HG03354 (cell line): ENCODE results near the gene LARP1.
"Not testable (repeated sequence)": the region's sequence is repeated elsewhere in the genome, so short reads cannot be mapped to it uniquely, and the experiment has no call there.

ENCODE experiments used
- ATAC-seq: cut with Tn5 transposase; IDR thresholded peaks from one replicate; pipeline ENCODE4 v1.9.1; 2021; ENCODE audit warnings: mild to moderate bottlenecking; ENCODE audit not compliant: unreplicated experiment, poor library complexity, severe bottlenecking

LARP1 gene

GRCh38 chr5:154758977-154759376 lies 3.8 kb downstream of the LARP1 start:
- ATAC-seq, result no peak

- not testable (repeated sequence) for ATAC-seq
Observed at GRCh38 chr5:154759868-154760267, 4.7 kb downstream of the LARP1 start.

- ATAC-seq, result no peak
Observed at GRCh38 chr5:154761046-154761736, 6.0 kb downstream of the LARP1 start.

- no peak for ATAC-seq
Observed at GRCh38 chr5:154762261-154762660, 7.1 kb downstream of the LARP1 start.

GRCh38 chr5:154762700-154763099 lies 7.5 kb downstream of the LARP1 start:
- no peak for ATAC-seq

GRCh38 chr5:154764967-154765366 lies 9.8 kb downstream of the LARP1 start:
- no peak for ATAC-seq

- ATAC-seq, result no peak
Observed at GRCh38 chr5:154765396-154765925, 10.3 kb downstream of the LARP1 start.

GRCh38 chr5:154766558-154767281 lies 11.5 kb downstream of the LARP1 start:
- no peak for ATAC-seq

GRCh38 chr5:154767576-154767975 lies 12.4 kb downstream of the LARP1 start:
- ATAC-seq, result no peak

GRCh38 chr5:154768207-154768606 lies 13.0 kb downstream of the LARP1 start:
- ATAC-seq, result no peak

GRCh38 chr5:154770111-154770510 lies 14.9 kb downstream of the LARP1 start:
- no peak for ATAC-seq

GRCh38 chr5:154771383-154771901 lies 16.3 kb downstream of the LARP1 start:
- ATAC-seq, result no peak

- no peak for ATAC-seq
Observed at GRCh38 chr5:154773326-154773725, 18.1 kb downstream of the LARP1 start.

- ATAC-seq, result no peak
Observed at GRCh38 chr5:154776167-154776566, 21.0 kb downstream of the LARP1 start.

- no peak for ATAC-seq
Observed at GRCh38 chr5:154778534-154778933, 23.4 kb downstream of the LARP1 start.

- ATAC-seq, result no peak
Observed at GRCh38 chr5:154779105-154779504, 23.9 kb downstream of the LARP1 start.

GRCh38 chr5:154780128-154780527 lies 25.0 kb downstream of the LARP1 start:
- no peak for ATAC-seq

GRCh38 chr5:154782326-154782725 lies 27.1 kb downstream of the LARP1 start:
- no peak for ATAC-seq

- no peak for ATAC-seq
Observed at GRCh38 chr5:154782812-154783592, 27.8 kb downstream of the LARP1 start.

GRCh38 chr5:154783774-154784460 lies 28.7 kb downstream of the LARP1 start:
- peak; percentile 62 for ATAC-seq
